ENCODE results near the gene PCGF3. TPM values are rescaled to one million over a fixed set of nuclear protein-coding genes. Genes with fewer than 3 reads are reported as not detected.
A peak's percentile ranks its signal among the peaks of the same experiment; 100 is the strongest.

The PCGF3 gene
- total and polyA plus RNA-seq, 2 experiments from 2014 or later = 21.0 to 26.0 TPM

- WGBS, 2 experiments (ENCODE audit: low coverage in 1 of 2, low lambda C conversion rate in 2 of 2, missing lambda C conversion rate in 2 of 2) = 86 to 93% methylated on average over 14 of the region's 14 CpGs
- H3K4me2 ChIP-seq (ENCODE audit: unreplicated experiment) = no peak overlapping the region
- H4K20me1 ChIP-seq (ENCODE audit: insufficient read depth) = no peaks in the 10 kb centered on the region
- H3K9ac ChIP-seq = no peak overlapping the region
- no peak overlapping the region for H3K4me3 ChIP-seq
- H3K79me2 ChIP-seq (ENCODE audit: insufficient read depth) = peaks cover 18% of the 10 kb centered on the region
- no peaks in the 10 kb centered on the region for H3K9me3 ChIP-seq (ENCODE audit: low read depth)
- H3K27me3 ChIP-seq (replicated peaks; ENCODE audit: insufficient read depth) = no peaks in the 10 kb centered on the region
- peaks cover 14% of the 10 kb centered on the region for H3K4me1 ChIP-seq (ENCODE audit: insufficient read depth)
- no peak overlapping the region for H3K27ac ChIP-seq
- no peak for DNase-seq
- TF ChIP-seq EZH2phosphoT487 (IDR thresholded peaks at IDR 0.05; ENCODE audit: insufficient read depth, low read depth) = no peak
- TF ChIP-seq EZH2 (IDR thresholded peaks at IDR 0.05; ENCODE audit: insufficient read depth, poor library complexity, severe bottlenecking) = no peak
- in situ Hi-C loops (cut with MboI) = no loop called here
- peaks cover 17% of the 10 kb centered on the region; the same call in 1 of the 2 replicates for H3K36me3 ChIP-seq (ENCODE audit: low read depth)
- peaks cover 25% of the 10 kb centered on the region; the same call in 1 of the 2 replicates for H3F3A ChIP-seq (ENCODE audit: insufficient read depth)
- no peaks in the 10 kb centered on the region for H3K9me2 ChIP-seq (ENCODE audit: insufficient read depth)
- H2AFZ ChIP-seq = no peak overlapping the region
These were observed 55.5 kb downstream of the PCGF3 start for GRCh38 chr4:761086-761485.

- Histone ChIP-seq H3K9me3 (ENCODE audit: low read depth) (no peaks in the 10 kb centered on the region), H3K4me2 (ENCODE audit: unreplicated experiment) (no peak overlapping the region), H3F3A (ENCODE audit: insufficient read depth) (peaks cover 32% of the 10 kb centered on the region), H3K9ac (no peak overlapping the region), H3K79me2 (ENCODE audit: insufficient read depth) (peaks cover 21% of the 10 kb centered on the region), H3K4me3 (no peak overlapping the region), H3K27ac (no peak overlapping the region), H2AFZ (no peak overlapping the region), H3K4me1 (ENCODE audit: insufficient read depth) (peaks cover 18% of the 10 kb centered on the region), H3K36me3 (ENCODE audit: low read depth) (peaks cover 17% of the 10 kb centered on the region; the same call in 1 of the 2 replicates), H3K9me2 (ENCODE audit: insufficient read depth) (no peaks in the 10 kb centered on the region), H4K20me1 (ENCODE audit: insufficient read depth) (no peaks in the 10 kb centered on the region), H3K27me3 (replicated peaks; ENCODE audit: insufficient read depth) (no peaks in the 10 kb centered on the region)
- no peak for DNase-seq
- TF ChIP-seq EZH2 (IDR thresholded peaks at IDR 0.05; ENCODE audit: insufficient read depth, poor library complexity, severe bottlenecking) = no peak
- no peak for TF ChIP-seq EZH2phosphoT487 (IDR thresholded peaks at IDR 0.05; ENCODE audit: insufficient read depth, low read depth)
- WGBS, 2 experiments (ENCODE audit: low coverage in 1 of 2, low lambda C conversion rate in 2 of 2, missing lambda C conversion rate in 2 of 2) = 97 to 98% methylated on average over 14 of the region's 14 CpGs
- in situ Hi-C loops (cut with MboI) = no loop called here
These were observed 56.1 kb downstream of the PCGF3 start for GRCh38 chr4:761739-762138.

- Histone ChIP-seq H3K27me3 (replicated peaks; ENCODE audit: insufficient read depth) (no peaks in the 10 kb centered on the region), H3K9me3 (ENCODE audit: low read depth) (no peaks in the 10 kb centered on the region), H3K9ac (no peak overlapping the region), H3K4me3 (no peak overlapping the region), H3K36me3 (ENCODE audit: low read depth) (peaks cover 14% of the 10 kb centered on the region), H3K27ac (no peak overlapping the region), H3K79me2 (ENCODE audit: insufficient read depth) (peaks cover 28% of the 10 kb centered on the region), H2AFZ (no peak overlapping the region), H3K4me1 (ENCODE audit: insufficient read depth) (peaks cover 18% of the 10 kb centered on the region), H3K9me2 (ENCODE audit: insufficient read depth) (no peaks in the 10 kb centered on the region), H3K4me2 (ENCODE audit: unreplicated experiment) (no peak overlapping the region), H3F3A (ENCODE audit: insufficient read depth) (peaks cover 39% of the 10 kb centered on the region), H4K20me1 (ENCODE audit: insufficient read depth) (0 out of 2 replicates have a peak, but pooled peaks cover 2% of the 10 kb centered on the region)
- DNase-seq = peak; percentile 37
- TF ChIP-seq EZH2phosphoT487 (IDR thresholded peaks at IDR 0.05; ENCODE audit: insufficient read depth, low read depth) (no peak), EZH2 (IDR thresholded peaks at IDR 0.05; ENCODE audit: insufficient read depth, poor library complexity, severe bottlenecking) (no peak)
- in situ Hi-C loops (cut with MboI) = no loop called here
- 84 to 88% methylated on average over 24 of the region's 24 CpGs for WGBS, 2 experiments (ENCODE audit: low coverage in 1 of 2, low lambda C conversion rate in 2 of 2, missing lambda C conversion rate in 2 of 2)
These were observed 56.9 kb downstream of the PCGF3 start for GRCh38 chr4:762211-763190.

GRCh38 chr4:763191-763810, 57.7 kb downstream of the PCGF3 start:
- Histone ChIP-seq H3K9ac (no peak overlapping the region), H3F3A (ENCODE audit: insufficient read depth) (peaks cover 47% of the 10 kb centered on the region), H3K36me3 (ENCODE audit: low read depth) (peaks cover 17% of the 10 kb centered on the region), H4K20me1 (ENCODE audit: insufficient read depth) (0 out of 2 replicates have a peak, but pooled peaks cover 3% of the 10 kb centered on the region), H3K9me2 (ENCODE audit: insufficient read depth) (no peaks in the 10 kb centered on the region), H2AFZ (no peak overlapping the region), H3K79me2 (ENCODE audit: insufficient read depth) (peaks cover 36% of the 10 kb centered on the region), H3K27me3 (replicated peaks; ENCODE audit: insufficient read depth) (no peaks in the 10 kb centered on the region), H3K9me3 (ENCODE audit: low read depth) (no peaks in the 10 kb centered on the region), H3K4me2 (ENCODE audit: unreplicated experiment) (no peak overlapping the region), H3K4me3 (no peak overlapping the region), H3K4me1 (ENCODE audit: insufficient read depth) (peaks cover 18% of the 10 kb centered on the region), H3K27ac (no peak overlapping the region)
- no peak for DNase-seq
- in situ Hi-C loops (cut with MboI) = no loop called here
- TF ChIP-seq EZH2 (IDR thresholded peaks at IDR 0.05; ENCODE audit: insufficient read depth, poor library complexity, severe bottlenecking) = no peak
- TF ChIP-seq EZH2phosphoT487 (IDR thresholded peaks at IDR 0.05; ENCODE audit: insufficient read depth, low read depth) = no peak
- WGBS, 2 experiments (ENCODE audit: low coverage in 1 of 2, low lambda C conversion rate in 2 of 2, missing lambda C conversion rate in 2 of 2) = 95% methylated on average over 23 of the region's 23 CpGs

Data from GM23248 (cell line).